GM19328 (cell line): ENCODE measurements around the gene PNP.

Experiments
- ATAC-seq: cut with Tn5 transposase; IDR thresholded peaks from one replicate; pipeline ENCODE4 v1.9.1; 2021; ENCODE audit warnings: mild to moderate bottlenecking, moderate library complexity; ENCODE audit not compliant: unreplicated experiment

PNP gene

GRCh38 chr14:20454516-20455354 is 14.5 kb upstream of the PNP start, which contains the start of the genes APEX1 and OSGEP:
Gene APEX1 (plus strand): TSS chr14:20455226. CDS start chr14:20455646, 420 bp downstream.
Gene OSGEP (minus strand): TSS chr14:20454812. CDS start chr14:20454683, 129 bp downstream.
- ATAC-seq = peak; percentile 87

- ATAC-seq = peak; percentile 46
These were observed 13.6 kb upstream of the PNP start for GRCh38 chr14:20455355-20456300.

- no peak for ATAC-seq
These were observed 12.2 kb upstream of the PNP start for GRCh38 chr14:20456971-20457370.

- no peak for ATAC-seq
These were observed 11.0 kb upstream of the PNP start for GRCh38 chr14:20458031-20458789.

GRCh38 chr14:20460458-20461224 is 8.6 kb upstream of the PNP start:
- no peak for ATAC-seq

GRCh38 chr14:20461225-20462141 is 7.7 kb upstream of the PNP start, which contains the start of gene PIP4P1:
Gene PIP4P1 (minus strand): TSS chr14:20461434. CDS start chr14:20461325, 109 bp downstream.
- peak; percentile 95 for ATAC-seq

GRCh38 chr14:20468764-20469241 is 403 bp upstream of the PNP start:
- no peak for ATAC-seq

GRCh38 chr14:20469890-20470602 is 840 bp downstream of the PNP start:
- ATAC-seq = peak; percentile 28

GRCh38 chr14:20470603-20470901 is 1.3 kb downstream of the PNP start:
- ATAC-seq = no peak

- no peak for ATAC-seq
These were observed 3.4 kb downstream of the PNP start for GRCh38 chr14:20472536-20473169.

- no peak for ATAC-seq
These were observed 7.6 kb downstream of the PNP start for GRCh38 chr14:20476776-20477175.

- ATAC-seq = no peak
These were observed 8.1 kb downstream of the PNP start for GRCh38 chr14:20477211-20477876.

- ATAC-seq = no peak
These were observed 9.7 kb downstream of the PNP start for GRCh38 chr14:20478894-20479293.

- no peak for ATAC-seq
These were observed 13.2 kb downstream of the PNP start for GRCh38 chr14:20482382-20482781.

GRCh38 chr14:20485900-20486299 is 16.7 kb downstream of the PNP start:
- ATAC-seq = no peak

- ATAC-seq = no peak
These were observed 17.6 kb downstream of the PNP start for GRCh38 chr14:20486684-20487395.

- ATAC-seq = no peak
These were observed 18.2 kb downstream of the PNP start for GRCh38 chr14:20487396-20487725.
